Limb (tissue), 2 donors: ENCODE results near the gene RBBP4.
A peak's percentile ranks its signal among the peaks of the same experiment; 100 is the strongest.
"Not testable (repeated sequence)": the region's sequence is repeated elsewhere in the genome, so short reads cannot be mapped to it uniquely, and the experiment has no call there.

Source experiments
- DNase-seq, 2 donors: peaks; one replicate each; pipeline ENCODE4 v3.0.0-alpha.2; 2016; ENCODE audit errors: extremely low spot score in 2 of 2

RBBP4 gene

DNA sequence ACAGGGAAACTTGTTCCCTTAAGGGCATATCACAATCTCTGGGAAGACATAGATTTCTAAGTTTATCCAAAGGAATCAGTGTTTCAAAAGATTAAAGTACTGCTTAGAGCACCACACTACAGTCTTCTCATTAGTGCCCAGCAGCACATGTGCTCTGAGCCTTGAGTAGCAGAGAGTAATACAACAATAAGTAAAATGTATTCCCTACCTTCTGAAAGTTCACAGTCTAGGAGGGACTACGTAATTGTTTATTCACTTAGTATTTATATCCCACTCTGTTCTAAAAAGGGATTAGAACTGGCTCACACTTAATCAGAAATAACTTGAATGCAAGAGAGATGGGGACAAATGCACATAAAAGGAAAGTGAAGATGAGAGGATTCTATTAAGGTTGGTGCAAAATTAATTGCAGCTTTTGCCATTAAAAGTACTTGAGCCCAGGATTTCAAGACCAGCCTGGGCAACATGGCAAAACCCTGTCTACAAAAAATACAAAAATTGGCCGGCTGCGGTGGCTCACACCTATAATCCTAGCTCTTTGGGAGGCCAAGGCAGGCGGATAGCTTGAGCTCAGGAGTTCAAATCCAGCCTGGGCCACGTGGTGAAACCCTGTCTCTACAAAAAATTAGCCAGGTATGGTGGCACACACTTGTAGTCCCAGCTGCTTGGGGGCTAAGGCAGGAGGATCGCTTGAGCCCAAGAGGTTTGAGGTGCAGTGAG, 42.6 kb downstream of the RBBP4 start:
- DNase-seq: no peak

DNA sequence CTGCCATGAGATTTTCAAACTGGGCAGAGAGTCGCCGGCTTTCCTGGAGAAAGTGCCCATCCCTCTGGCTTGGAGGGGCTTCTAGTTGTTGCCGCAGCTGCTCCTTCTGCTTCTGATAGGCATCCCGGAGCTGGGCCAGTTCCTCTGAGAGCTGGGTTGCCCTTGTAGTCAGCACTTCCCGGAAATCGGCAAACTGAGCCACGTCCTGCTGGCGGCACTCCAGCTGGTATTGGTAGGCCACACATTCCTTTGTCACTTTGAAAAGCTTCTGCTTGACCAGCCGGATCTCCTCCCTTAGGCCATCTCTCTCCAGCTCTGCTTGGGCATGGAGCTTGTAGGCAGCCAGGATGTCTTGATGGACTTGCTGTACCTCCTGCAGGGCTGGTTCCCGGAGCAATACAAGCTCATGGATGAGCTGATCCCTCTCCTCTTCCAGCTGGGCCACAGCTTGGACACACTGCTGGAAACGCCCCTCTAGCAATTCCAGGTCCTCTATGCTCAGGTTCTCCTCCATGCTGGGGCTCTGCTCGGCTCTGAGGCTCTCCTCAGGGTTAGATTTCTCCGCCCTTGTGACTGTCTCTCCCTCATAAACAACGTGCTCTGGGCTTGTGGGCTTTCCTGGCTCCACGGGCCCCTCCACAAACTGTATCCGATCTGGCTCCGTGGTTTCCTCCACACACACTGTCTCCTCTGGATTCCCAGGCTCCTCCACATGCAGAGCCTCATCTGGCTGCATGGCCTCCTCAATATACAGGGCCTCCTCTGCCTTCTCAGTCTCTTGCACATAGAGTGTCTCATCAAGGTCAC, 44.3 kb downstream of the RBBP4 start:
- no peak for DNase-seq

GRCh38 chr1:32696041-32696440, 45.0 kb downstream of the RBBP4 start:
- DNase-seq: no peak

GRCh38 chr1:32696996-32697395, 46.0 kb downstream of the RBBP4 start:
- not testable (repeated sequence) for DNase-seq

DNA sequence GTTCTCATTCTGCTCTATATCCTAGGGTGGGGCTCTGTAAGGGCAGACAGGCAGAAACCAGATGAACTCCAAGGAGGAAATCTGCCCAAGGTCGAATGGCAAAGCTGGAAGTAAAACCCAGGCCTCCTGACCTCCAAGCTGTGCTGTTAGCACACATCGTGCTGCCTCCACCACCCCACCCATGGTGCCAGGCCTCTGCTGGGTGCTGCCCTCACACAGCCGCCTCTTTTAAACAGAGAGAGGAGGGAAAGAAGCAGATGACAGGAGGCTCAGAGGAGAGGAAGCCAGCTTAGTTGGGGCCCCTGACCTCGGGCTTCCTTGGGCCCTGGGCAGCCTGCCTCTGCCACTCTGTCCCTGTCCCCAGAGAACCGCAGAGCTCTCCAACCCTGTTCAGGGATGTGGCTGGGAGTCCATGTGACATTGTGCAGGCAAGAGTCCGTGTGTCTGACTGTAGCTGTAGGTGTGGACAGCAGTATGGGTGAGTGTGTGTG, 50.5 kb downstream of the RBBP4 start:
- DNase-seq: no peak

GRCh38 chr1:32701951-32702598, 51.1 kb downstream of the RBBP4 start:
- peak in 1 of 2 donors; percentile 51 for DNase-seq

- peak in 1 of 2 donors; percentile 81 for DNase-seq
These were observed 51.8 kb downstream of the RBBP4 start, which contains the start of gene SYNC for GRCh38 chr1:32702599-32703478. SYNC (minus strand) TSS chr1:32702770; CDS start chr1:32702660, 110 bp downstream.

GRCh38 chr1:32703479-32704291, 52.7 kb downstream of the RBBP4 start:
- DNase-seq: peak in 1 of 2 donors; percentile 81

DNA sequence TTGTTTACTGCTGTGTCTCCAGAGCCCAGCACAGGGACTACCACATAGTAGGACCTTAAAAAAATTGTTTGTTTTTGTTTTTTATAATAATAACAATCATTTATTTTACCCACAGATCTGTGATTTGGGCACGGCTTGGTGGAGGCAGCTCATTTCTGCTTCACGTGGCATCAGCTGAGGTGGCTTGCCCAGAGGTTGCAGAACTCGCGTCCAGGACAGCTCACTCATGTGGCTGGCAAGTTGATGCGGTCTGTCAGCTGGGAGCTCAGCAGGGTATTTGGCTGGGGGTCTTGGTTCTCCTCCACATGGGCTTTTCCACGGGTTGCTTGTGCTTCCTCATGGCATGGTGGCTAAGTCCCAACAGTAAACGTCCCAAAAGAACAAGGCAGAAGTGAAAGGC, 54.5 kb downstream of the RBBP4 start:
- DNase-seq: no peak

DNA sequence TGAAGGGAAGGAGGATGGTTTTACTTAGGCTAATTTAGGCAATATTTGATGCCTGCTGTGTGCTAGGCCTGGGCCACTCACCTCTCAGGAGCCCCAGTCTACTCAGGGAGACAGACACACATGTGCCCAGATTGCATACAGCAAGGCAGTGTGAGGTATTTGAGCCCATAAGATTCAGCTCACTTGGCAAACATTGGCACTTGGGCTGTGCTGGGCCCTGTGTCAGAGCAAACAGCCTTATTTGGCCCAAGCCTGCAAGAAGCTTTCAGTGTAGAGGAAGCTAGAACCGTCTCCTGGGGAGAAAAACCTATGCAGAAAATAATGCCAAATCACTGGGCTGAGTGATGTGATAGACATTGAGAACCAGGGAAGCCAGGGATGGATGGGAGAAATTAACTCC, 55.5 kb downstream of the RBBP4 start:
- no peak for DNase-seq

- DNase-seq: no peak
These were observed 58.1 kb downstream of the RBBP4 start for GRCh38 chr1:32709075-32709474.

DNA sequence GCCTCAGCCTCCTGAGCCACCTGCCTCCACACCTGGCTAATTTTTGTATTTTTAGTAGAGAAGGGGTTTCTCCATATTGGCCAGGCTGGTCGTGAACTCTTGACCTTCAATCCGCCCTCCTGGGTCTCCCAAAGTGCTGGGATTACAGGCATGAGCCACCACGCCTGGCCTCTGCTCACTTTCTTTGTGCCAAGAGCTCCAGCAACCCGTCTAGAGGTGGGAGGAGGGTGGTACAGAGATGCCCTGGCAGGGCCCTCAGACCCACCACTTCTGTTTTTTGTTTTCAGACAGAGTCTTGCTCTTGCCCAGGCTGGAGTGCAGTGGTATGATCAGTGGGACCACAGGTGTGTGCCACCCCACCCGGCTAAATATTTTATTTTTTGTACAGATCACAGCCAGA, 58.5 kb downstream of the RBBP4 start:
- no peak for DNase-seq

- not testable (repeated sequence) for DNase-seq
These were observed 60.2 kb downstream of the RBBP4 start for GRCh38 chr1:32711221-32711620.

DNA sequence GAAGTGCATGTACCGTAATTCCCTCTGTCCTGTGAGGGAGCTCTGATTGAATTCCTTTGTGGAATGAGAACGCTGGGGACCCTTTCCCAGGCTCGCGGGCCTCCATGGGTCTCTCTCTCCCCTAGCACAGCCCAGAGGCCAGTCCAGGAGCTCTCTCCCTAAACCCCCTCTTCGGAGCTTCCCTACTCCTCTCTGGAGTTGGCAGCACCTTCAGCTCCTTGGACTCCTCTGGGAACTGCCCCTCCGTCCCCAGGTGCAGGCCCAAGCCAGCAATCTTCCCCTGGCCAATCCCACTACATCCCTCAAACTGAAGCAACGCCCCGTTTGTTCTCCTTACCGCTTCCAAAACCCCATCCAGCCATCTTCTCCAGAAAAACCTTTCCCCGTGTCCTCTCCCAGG, 62.1 kb downstream of the RBBP4 start:
- no peak for DNase-seq

GRCh38 chr1:32714277-32714676, 63.3 kb downstream of the RBBP4 start:
- DNase-seq: no peak

GRCh38 chr1:32715901-32716311, 64.9 kb downstream of the RBBP4 start:
- no peak for DNase-seq

DNA sequence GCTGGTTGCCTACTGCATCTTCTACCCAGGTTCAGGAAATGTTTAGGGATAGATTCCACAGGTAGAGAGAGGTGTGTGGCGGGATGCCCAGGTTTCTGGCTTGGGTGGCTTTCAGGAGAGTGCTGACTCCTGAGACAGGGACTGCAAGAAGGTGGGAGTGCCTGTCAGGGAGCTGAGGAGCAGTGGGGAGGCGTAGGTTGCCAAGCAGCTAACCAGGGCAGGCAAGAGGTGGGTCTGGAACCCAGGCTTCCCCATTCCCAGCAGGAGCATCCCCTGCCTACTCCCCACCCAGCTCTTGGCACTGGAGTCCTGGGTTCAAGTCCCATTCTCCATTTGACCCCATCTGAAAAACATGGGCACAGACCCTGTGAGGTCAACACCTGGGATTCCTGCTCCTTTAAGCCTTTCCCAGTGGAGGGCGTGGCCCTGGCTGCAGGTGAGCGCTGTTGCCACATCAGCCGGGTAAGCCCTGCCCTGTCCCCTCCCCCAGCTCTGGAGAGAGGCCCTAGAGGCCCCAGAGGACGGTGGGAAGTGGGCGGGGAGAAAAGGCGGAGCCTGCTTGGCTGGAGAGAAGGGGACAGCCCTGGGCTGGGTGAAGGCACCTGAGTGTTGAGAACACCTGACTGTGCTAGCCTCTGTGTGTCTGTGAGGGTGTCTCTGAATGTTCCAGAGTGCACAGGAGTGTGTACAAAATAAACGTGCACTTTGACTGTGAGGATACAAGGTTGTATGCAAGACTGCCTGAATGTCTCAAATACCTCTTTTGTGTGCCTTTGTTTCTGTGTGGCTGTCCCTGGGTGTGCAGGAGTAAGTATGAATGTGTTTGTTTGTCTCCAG, 65.5 kb downstream of the RBBP4 start:
- DNase-seq: peak in 1 of 2 donors; percentile 60

DNA sequence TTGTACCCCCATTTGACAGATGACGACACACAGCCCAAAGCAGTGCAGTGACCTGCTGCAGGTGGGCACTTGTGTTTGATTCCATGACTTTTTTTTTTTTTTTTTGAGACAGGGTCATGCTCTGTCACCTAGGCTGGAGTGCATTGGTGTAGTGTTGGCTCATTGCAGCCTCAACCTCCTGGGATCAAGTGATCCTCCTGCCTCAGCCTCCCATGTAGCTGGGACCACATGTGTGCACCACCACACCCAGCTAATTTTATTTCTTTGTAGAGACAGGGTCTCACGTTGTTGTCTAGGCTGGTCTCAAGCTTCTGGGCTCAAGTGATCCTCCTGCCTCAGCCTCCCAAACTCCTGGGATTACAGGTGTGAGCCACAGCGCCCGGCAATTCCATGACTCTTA, 66.5 kb downstream of the RBBP4 start:
- DNase-seq: no peak

GRCh38 chr1:32718036-32718435, 67.0 kb downstream of the RBBP4 start:
- no peak for DNase-seq
